Neural cell (in vitro differentiated cells): ENCODE data around the gene GSTM2. TPM values are rescaled to one million over a fixed set of nuclear protein-coding genes. Genes with fewer than 3 reads are reported as not detected.

Source experiments
- H2AFZ ChIP-seq: fragments of 200-600, 300-800 bp; sonication (generic), shearing (Covaris generic); 2 replicates; pipeline ENCODE4 v1.6.0; 2014; ENCODE audit warnings: low read depth, mild to moderate bottlenecking, antibody characterized with exemption, low read length, moderate library complexity
- H3F3A ChIP-seq: fragments of 200-600 bp; shearing (Covaris generic); 2 replicates; pipeline ENCODE4 v1.6.1; 2016; ENCODE audit warnings: mild to moderate bottlenecking, moderate library complexity, mixed read lengths, antibody characterized with exemption, low read length; ENCODE audit not compliant: insufficient read depth, poor library complexity, severe bottlenecking
- H3K27ac ChIP-seq: fragments of 200-600, 300-800 bp; sonication (generic), shearing (Covaris generic); 2 replicates; pipeline ENCODE4 v1.5.1; 2014; ENCODE audit warnings: mild to moderate bottlenecking, low read length, moderate library complexity
- H3K27me3 ChIP-seq: fragments of 300-800, 200-600 bp; sonication (generic), shearing (Covaris generic); 2 replicates; pipeline ENCODE4 v1.6.0; 2014; ENCODE audit warnings: mild to moderate bottlenecking, low read depth, low read length, moderate library complexity; ENCODE audit not compliant: insufficient read depth
- H3K36me3 ChIP-seq: fragments of 300-800, 200-600 bp; sonication (generic), shearing (Covaris generic); 2 replicates; pipeline ENCODE4 v1.5.1; 2014; ENCODE audit warnings: mild to moderate bottlenecking, antibody characterized with exemption, low read length, moderate library complexity; ENCODE audit not compliant: insufficient read depth
- H3K4me2 ChIP-seq: fragments of 300-800, 200-600 bp; sonication (generic), shearing (Covaris generic); 2 replicates; pipeline ENCODE4 v1.6.0; 2014; ENCODE audit warnings: mild to moderate bottlenecking, low read length
- H3K4me3 ChIP-seq: fragments of 300-800, 200-600 bp; sonication (generic), shearing (Covaris generic); 2 replicates; pipeline ENCODE4 v1.5.1; 2014; ENCODE audit warnings: mild to moderate bottlenecking, low read length, moderate library complexity
- H3K79me2 ChIP-seq: fragments of 200-600 bp; shearing (Covaris generic); replicated peaks from 2 replicates; pipeline ENCODE4 v1.6.0; 2014; ENCODE audit warnings: mild to moderate bottlenecking, low read length, moderate library complexity; ENCODE audit not compliant: insufficient read depth
- H3K9ac ChIP-seq: fragments of 300-800, 200-600 bp; sonication (generic), shearing (Covaris generic); 2 replicates; pipeline ENCODE4 v1.6.1; 2016; ENCODE audit warnings: mild to moderate bottlenecking, low read length, mixed read lengths
- H3K9me2 ChIP-seq: fragments of 200-600 bp; shearing (Covaris generic); 2 replicates; pipeline ENCODE4 v1.6.1; 2016; ENCODE audit warnings: mild to moderate bottlenecking, low read length, mixed read lengths; ENCODE audit not compliant: insufficient read depth
- H3K9me3 ChIP-seq: fragments of 200-600, 300-800 bp; sonication (generic), shearing (Covaris generic); 2 replicates; pipeline ENCODE4 v1.6.1; 2016; ENCODE audit warnings: mild to moderate bottlenecking, mixed run types, low read length, moderate library complexity, mixed read lengths
- H4K20me1 ChIP-seq: fragments of 200-600 bp; shearing (Covaris generic); 2 replicates; pipeline ENCODE4 v1.6.1; 2016; ENCODE audit warnings: mild to moderate bottlenecking, mixed run types; ENCODE audit not compliant: insufficient read depth
- CTCF ChIP-seq: fragments of 450-650 bp; IDR thresholded peaks from 2 replicates; pipeline ENCODE4 v1.5.1; 2014; ENCODE audit warnings: antibody characterized with exemption, mild to moderate bottlenecking, moderate library complexity; ENCODE audit not compliant: poor library complexity, severe bottlenecking
- EP300 ChIP-seq: fragments of 450-650 bp; conservative IDR thresholded peaks from 2 replicates; pipeline ENCODE4 v1.6.1; 2014; ENCODE audit warnings: antibody characterized with exemption, mild to moderate bottlenecking, moderate library complexity; ENCODE audit not compliant: poor library complexity, severe bottlenecking
- EZH2 ChIP-seq: fragments of 200-600, 300-800 bp; shearing (Covaris generic), sonication (generic); IDR thresholded peaks from 2 replicates; pipeline ENCODE4 v1.6.1; 2014; ENCODE audit warnings: antibody characterized with exemption, low read length, borderline replicate concordance, mild to moderate bottlenecking; ENCODE audit not compliant: insufficient read depth, poor library complexity, severe bottlenecking
- MXI1 ChIP-seq: fragments of 450-650 bp; conservative IDR thresholded peaks from 2 replicates; pipeline ENCODE4 v1.6.1; 2014; ENCODE audit warnings: antibody characterized with exemption, mild to moderate bottlenecking; ENCODE audit not compliant: poor library complexity, severe bottlenecking
- POLR2AphosphoS5 ChIP-seq: IDR thresholded peaks from 2 replicates; pipeline ENCODE4 v1.6.1; 2012
- RAD21 ChIP-seq: fragments of 450-650 bp; conservative IDR thresholded peaks from 2 replicates; pipeline ENCODE4 v1.6.1; 2014; ENCODE audit warnings: antibody characterized with exemption, mild to moderate bottlenecking, moderate library complexity
- REST ChIP-seq: IDR thresholded peaks from 2 replicates; pipeline ENCODE4 v1.6.1; 2012; ENCODE audit warnings: borderline replicate concordance
- SMC3 ChIP-seq: fragments of 450-650 bp; conservative IDR thresholded peaks from 2 replicates; pipeline ENCODE4 v1.6.1; 2014; ENCODE audit warnings: antibody characterized with exemption, mild to moderate bottlenecking, moderate library complexity; ENCODE audit not compliant: poor library complexity
- TAF1 ChIP-seq: IDR thresholded peaks from 2 replicates; pipeline ENCODE4 v1.6.1; 2012; ENCODE audit warnings: low read depth
- polyA plus RNA-seq: library from polyadenylated mRNA; depleted of rRNA; stranded (reverse); fragments of >200 nt; gene quantifications from 2 replicates; pipeline ENCODE4 v1.2.3, GENCODE V29; 2014

GSTM2 gene
- polyA plus RNA-seq, 1 donor from 2014 or later = 6.8 TPM

DNA sequence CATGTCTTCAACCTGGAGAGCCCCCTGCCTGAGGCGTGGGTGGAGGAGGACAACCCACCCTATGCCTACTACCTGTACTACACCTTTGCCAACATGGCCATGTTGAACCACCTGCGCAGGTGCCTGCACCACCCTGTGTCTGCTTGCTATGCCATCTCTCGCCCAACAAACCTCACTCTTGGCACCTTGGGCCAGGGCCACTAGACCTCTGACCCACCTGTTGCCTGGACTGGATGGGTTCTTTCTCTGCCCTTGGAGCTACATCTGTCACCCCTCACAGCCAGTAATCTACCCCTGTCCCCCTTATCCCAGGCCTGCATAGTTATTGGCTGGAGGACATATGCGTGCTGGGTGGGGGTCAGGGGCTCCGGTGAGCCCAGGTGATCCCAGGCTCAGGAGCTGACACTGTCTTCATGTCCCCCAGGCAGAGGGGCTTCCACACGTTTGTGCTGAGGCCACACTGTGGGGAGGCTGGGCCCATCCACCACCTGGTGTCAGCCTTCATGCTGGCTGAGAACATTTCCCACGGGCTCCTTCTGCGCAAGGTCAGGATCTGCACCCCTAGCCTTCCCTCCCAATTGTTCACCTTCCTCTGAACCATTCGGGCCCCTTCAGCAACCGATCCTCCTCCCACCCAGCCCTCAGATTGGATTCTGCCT, 38.4 kb upstream of the GSTM2 start:
- Histone ChIP-seq H3K9me2 (no peaks in the 10 kb centered on the region), H3K9me3 (no peaks in the 10 kb centered on the region), H4K20me1 (no peaks in the 10 kb centered on the region), H3K4me2 (no peak overlapping the region), H3K4me3 (no peak overlapping the region), H2AFZ (no peak overlapping the region), H3K79me2 (no peaks in the 10 kb centered on the region), H3K27me3 (no peaks in the 10 kb centered on the region), H3K9ac (no peak overlapping the region), H3K27ac (no peak overlapping the region), H3K36me3 (no peaks in the 10 kb centered on the region), H3F3A (no peaks in the 10 kb centered on the region)
- TF ChIP-seq REST = no peak
- TF ChIP-seq RAD21 = no peak
- TF ChIP-seq EP300 = no peak
- TF ChIP-seq EZH2 = no peak

DNA sequence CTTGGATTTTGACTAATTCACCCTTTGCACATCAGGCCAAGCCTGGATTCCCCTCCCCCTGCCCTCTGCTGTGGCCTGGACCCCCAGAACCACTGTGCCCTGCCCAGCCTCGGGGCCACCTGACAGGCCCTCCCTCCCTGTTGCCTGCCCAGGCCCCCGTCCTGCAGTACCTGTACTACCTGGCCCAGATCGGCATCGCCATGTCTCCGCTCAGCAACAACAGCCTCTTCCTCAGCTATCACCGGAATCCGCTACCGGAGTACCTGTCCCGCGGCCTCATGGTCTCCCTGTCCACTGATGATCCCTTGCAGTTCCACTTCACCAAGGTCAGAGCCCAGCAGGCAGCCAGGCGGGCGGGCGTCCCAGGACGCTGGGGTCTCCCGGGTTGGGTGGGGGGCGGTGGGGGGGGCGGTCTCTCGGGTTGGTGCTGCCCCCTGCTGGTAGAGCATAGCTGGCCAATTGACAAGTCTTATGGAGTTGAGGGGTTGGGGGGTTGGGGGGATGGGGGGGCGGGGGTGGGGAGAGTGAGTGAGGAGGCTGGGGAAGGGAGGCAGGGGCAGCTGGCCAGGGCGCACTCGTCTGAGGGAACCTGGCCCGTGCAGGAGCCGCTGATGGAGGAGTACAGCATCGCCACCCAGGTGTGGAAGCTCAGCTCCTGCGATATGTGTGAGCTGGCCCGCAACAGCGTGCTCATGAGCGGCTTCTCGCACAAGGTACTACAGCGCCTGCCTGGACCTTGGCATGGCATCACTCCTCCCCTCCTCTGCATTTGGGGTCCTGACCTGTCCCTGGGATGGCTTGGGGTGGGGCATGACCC, 37.6 kb upstream of the GSTM2 start:
- Histone ChIP-seq H3K27me3 (no peaks in the 10 kb centered on the region), H3K4me2 (no peak overlapping the region), H3K4me3 (no peak overlapping the region), H3K9ac (no peak overlapping the region), H3K36me3 (no peaks in the 10 kb centered on the region), H3F3A (no peaks in the 10 kb centered on the region), H3K79me2 (no peaks in the 10 kb centered on the region), H3K27ac (no peak overlapping the region), H3K9me2 (no peaks in the 10 kb centered on the region), H4K20me1 (no peaks in the 10 kb centered on the region), H3K9me3 (no peaks in the 10 kb centered on the region), H2AFZ (no peak overlapping the region)
- no peak for TF ChIP-seq MXI1
- no peak for TF ChIP-seq EP300
- TF ChIP-seq RAD21 = no peak
- no peak for TF ChIP-seq TAF1
- TF ChIP-seq SMC3 = no peak
- no peak for TF ChIP-seq REST
- no peak for TF ChIP-seq POLR2AphosphoS5
- TF ChIP-seq EZH2 = no peak
- no peak for TF ChIP-seq CTCF
